Common myeloid progenitor, CD34-positive (primary cell): ENCODE data around the gene CTAGE8.
A peak's percentile ranks its signal among the peaks of the same experiment; 100 is the strongest.
"Not testable (repeated sequence)": the region's sequence is repeated elsewhere in the genome, so short reads cannot be mapped to it uniquely, and the experiment has no call there.

ENCODE experiments used
- CTCF ChIA-PET: fragments of 350-600 bp; sonication (Branson Sonifier 250); formaldehyde crosslinking; loops from one replicate; lab custom pipeline; 2021; ENCODE audit warnings: antibody characterized with exemption; lab: Charles Lee
- POLR2A ChIA-PET: fragments of 350-600 bp; sonication (Branson Sonifier 250); formaldehyde crosslinking; loops from one replicate; lab custom pipeline; 2021; ENCODE audit warnings: antibody characterized with exemption; lab: Charles Lee
- DNase-seq, 3 donors: peaks; one replicate each; pipeline versions ENCODE4 v3.0.0 to v3.0.0-alpha.2; 2013
- H3K27ac ChIP-seq, 2 experiments: 1 replicate in 1 of 2; 2 replicates in 1 of 2; pipeline ENCODE4 v1.7.0; 2013; ENCODE audit warnings: inconsistent platforms in 2 of 2, low read length in 2 of 2, mild to moderate bottlenecking in 2 of 2, low read depth in 1 of 2, moderate library complexity in 1 of 2; ENCODE audit not compliant: severe bottlenecking in 2 of 2, insufficient read depth in 1 of 2, poor library complexity in 1 of 2
- H3K27me3 ChIP-seq, 5 experiments: replicated peaks in 2 of 5; 1 replicate in 3 of 5; 2 replicates in 2 of 5; pipeline versions ENCODE4 v1.6.1 to v1.7.0; 2013; ENCODE audit warnings: low read length in 4 of 5, mild to moderate bottlenecking in 2 of 5, moderate library complexity in 2 of 5, inconsistent platforms in 1 of 5; ENCODE audit not compliant: insufficient read depth in 5 of 5, control insufficient read depth in 4 of 5
- H3K36me3 ChIP-seq, 4 experiments: 1 replicate in 2 of 4; 2 replicates in 2 of 4; pipeline versions ENCODE4 v1.6.1 to v1.7.0; 2013; ENCODE audit warnings: low read length in 3 of 4, control low read depth in 1 of 4, mild to moderate bottlenecking in 1 of 4; ENCODE audit not compliant: control insufficient read depth in 4 of 4, insufficient read depth in 4 of 4
- H3K4me1 ChIP-seq, 4 experiments: 1 replicate in 3 of 4; 2 replicates in 1 of 4; pipeline versions ENCODE4 v1.6.1 to v1.7.1; 2013; ENCODE audit warnings: low read length in 3 of 4, mild to moderate bottlenecking in 3 of 4, control low read depth in 1 of 4, inconsistent platforms in 1 of 4, moderate library complexity in 1 of 4; ENCODE audit not compliant: control insufficient read depth in 4 of 4, insufficient read depth in 4 of 4; ENCODE audit errors: control extremely low read depth in 1 of 4
- H3K4me3 ChIP-seq, 7 experiments: 1 replicate in 4 of 7; 2 replicates in 3 of 7; pipeline versions ENCODE4 v1.5.1 to v1.7.0; 2013; ENCODE audit warnings: mild to moderate bottlenecking in 7 of 7, low read length in 6 of 7, moderate library complexity in 6 of 7, inconsistent platforms in 2 of 7, low read depth in 2 of 7, control low read depth in 1 of 7; ENCODE audit not compliant: insufficient read depth in 4 of 7, control insufficient read depth in 1 of 7; ENCODE audit errors: extremely low read depth in 1 of 7
- H3K9me3 ChIP-seq, 5 experiments: 1 replicate in 4 of 5; 2 replicates in 1 of 5; pipeline versions ENCODE4 v1.6.1 to v1.7.1; 2013; ENCODE audit warnings: low read length in 4 of 5, mild to moderate bottlenecking in 2 of 5, inconsistent platforms in 1 of 5, low read depth in 1 of 5, moderate library complexity in 1 of 5; ENCODE audit not compliant: control insufficient read depth in 4 of 5, insufficient read depth in 2 of 5; ENCODE audit errors: control extremely low read depth in 1 of 5
- WGBS: methylation state at CpG from one replicate; pipeline ENCODE4 v1.1.5; 2013; ENCODE audit not compliant: insufficient coverage; 5-methylcytosine and 5-hydroxymethylcytosine counted together

CTAGE8 gene

DNA sequence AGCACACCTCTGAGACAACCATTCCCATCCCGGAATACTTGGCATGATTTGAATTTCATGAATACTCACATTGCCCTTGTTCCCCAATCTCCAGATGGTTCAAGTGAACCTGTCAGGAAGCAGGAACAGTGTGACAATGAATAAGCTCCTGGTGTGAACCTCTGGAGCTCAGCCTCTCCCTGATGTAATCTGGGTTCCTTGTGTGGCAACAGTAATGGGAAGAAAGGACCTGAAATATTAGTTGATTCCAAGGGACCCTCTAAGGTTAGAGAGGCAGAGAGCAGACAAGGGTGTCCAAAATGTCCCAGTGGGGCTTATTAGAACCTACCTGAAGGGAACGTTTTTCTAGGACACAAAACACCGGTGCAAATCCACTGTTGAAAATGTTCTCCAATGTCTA is 13.0 kb downstream of the CTAGE8 start:
- Histone ChIP-seq H3K4me1 (peaks cover 0 to 3% (median 1%) of the 10 kb centered on the region in 4 experiments), H3K27me3 (no peaks in the 10 kb centered on the region), H3K36me3 (no peaks in the 10 kb centered on the region), H3K27ac (no peak overlapping the region), H3K9me3 (no peaks in the 10 kb centered on the region), H3K4me3 (no peak overlapping the region)
- WGBS, result 100% methylated on average over 1 of the region's 3 CpGs
- POLR2A ChIA-PET, result no interaction called here
- DNase-seq, result peak in 1 of 3 donors; percentile 13
- CTCF ChIA-PET, result no interaction called here

- Histone ChIP-seq H3K9me3 (no peaks in the 10 kb centered on the region), H3K36me3 (no peaks in the 10 kb centered on the region), H3K27me3 (no peaks in the 10 kb centered on the region), H3K4me1 (peaks cover 0 to 3% (median 1%) of the 10 kb centered on the region in 4 experiments), H3K4me3 (no peak overlapping the region), H3K27ac (no peak overlapping the region)
- WGBS, result 98% methylated on average over 3 of the region's 5 CpGs
- no peak for DNase-seq
- ChIA-PET CTCF (no interaction called here), POLR2A (no interaction called here)
These were observed 13.6 kb downstream of the CTAGE8 start for GRCh38 chr7:144255471-144255897.

GRCh38 chr7:144252307-144252706 is 16.8 kb downstream of the CTAGE8 start:
- H3K4me1 ChIP-seq, result not testable (repeated sequence)

DNA sequence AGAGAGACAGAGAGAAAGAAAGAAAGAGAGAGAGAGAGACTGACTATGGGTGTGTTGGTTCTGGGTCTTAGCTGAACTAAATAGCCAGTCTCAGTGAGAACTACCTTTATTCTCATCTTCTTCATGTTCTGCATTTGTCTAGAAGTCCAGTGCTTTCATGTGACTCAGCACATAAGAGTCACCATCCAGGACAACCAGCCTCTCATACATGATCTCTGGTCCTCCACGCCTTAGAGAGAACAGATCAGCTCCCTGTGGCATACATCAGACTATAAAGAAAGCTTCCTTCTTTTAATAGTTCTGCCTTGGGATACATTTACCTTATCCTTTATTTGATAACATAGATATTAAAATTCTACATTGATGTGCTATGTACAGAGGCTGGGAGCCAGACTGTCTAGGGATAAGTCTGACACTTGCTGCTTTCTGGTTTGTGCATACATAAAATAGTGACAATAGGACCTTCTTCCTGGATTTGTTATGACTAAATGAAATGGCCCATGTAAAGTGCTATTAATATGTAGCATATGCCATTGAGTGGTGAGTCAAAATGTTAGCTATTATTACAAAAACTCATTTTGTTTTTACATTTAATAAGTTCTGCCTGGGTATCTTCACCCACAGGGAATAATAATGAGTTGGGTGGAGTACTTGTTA is 21.3 kb downstream of the CTAGE8 start:
- CTCF ChIA-PET, H3K9me3 ChIP-seq, DNase-seq, POLR2A ChIA-PET, H3K4me3 ChIP-seq, H3K4me1 ChIP-seq, H3K36me3 ChIP-seq, H3K27me3 ChIP-seq, H3K27ac ChIP-seq: not testable (repeated sequence)
- WGBS, result no CpG with 5 or more reads among the region's 1 CpG

More at GRCh38 chr7:144252307-144252706, 16.8 kb downstream of the CTAGE8 start:
- H3K27me3 ChIP-seq, DNase-seq, H3K9me3 ChIP-seq, H3K27ac ChIP-seq, CTCF ChIA-PET, POLR2A ChIA-PET, H3K4me3 ChIP-seq, H3K36me3 ChIP-seq: not testable (repeated sequence)
- WGBS, result no CpG with 5 or more reads among the region's 4 CpGs

- CTCF ChIA-PET, H3K4me3 ChIP-seq, POLR2A ChIA-PET, H3K27me3 ChIP-seq, H3K36me3 ChIP-seq, H3K27ac ChIP-seq, H3K9me3 ChIP-seq, DNase-seq, H3K4me1 ChIP-seq: not testable (repeated sequence)
- WGBS, result no CpG with 5 or more reads among the region's 5 CpGs
These were observed 22.1 kb downstream of the CTAGE8 start for GRCh38 chr7:144246967-144247366.

GRCh38 chr7:144245372-144245771 is 23.7 kb downstream of the CTAGE8 start:
- H3K27ac ChIP-seq, H3K4me3 ChIP-seq, H3K36me3 ChIP-seq, H3K4me1 ChIP-seq, POLR2A ChIA-PET, H3K27me3 ChIP-seq, CTCF ChIA-PET, DNase-seq, H3K9me3 ChIP-seq: not testable (repeated sequence)
- no CpG with 5 or more reads among the region's 2 CpGs for WGBS

DNA sequence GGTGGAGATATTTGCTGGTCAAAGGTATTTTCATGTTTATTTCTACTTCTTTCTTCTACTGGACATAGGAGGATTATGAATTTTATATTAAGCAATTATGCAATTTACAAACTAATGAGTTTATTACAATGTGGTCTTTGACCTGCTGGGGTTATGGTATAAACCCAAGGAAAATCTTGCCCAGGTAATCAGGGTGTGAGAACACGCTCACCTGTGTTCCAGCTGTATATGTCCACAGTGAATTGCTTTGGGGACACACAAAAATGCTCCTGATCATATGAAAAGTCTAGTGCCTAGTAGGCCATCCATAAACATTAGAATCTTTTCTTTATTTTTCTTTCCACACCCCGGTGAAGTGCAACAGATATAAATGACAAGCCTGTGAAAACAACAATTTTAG is 29.7 kb downstream of the CTAGE8 start, which contains the start of gene OR2A42:
OR2A42 (minus strand) TSS at position 241 of the 400 bp plus-strand sequence. CDS start 6,762 bp downstream, outside the sequence.
- H3K36me3 ChIP-seq, H3K27me3 ChIP-seq, H3K27ac ChIP-seq, H3K4me1 ChIP-seq, DNase-seq, POLR2A ChIA-PET, H3K4me3 ChIP-seq, CTCF ChIA-PET, H3K9me3 ChIP-seq: not testable (repeated sequence)
- no CpG with 5 or more reads among the region's 2 CpGs for WGBS
